SJCRH30 (cell line): ENCODE results near the gene DEAF1. TPM values are rescaled to one million over a fixed set of nuclear protein-coding genes. Genes with fewer than 3 reads are reported as not detected.

Source experiments
- DNase-seq, 2 experiments: peaks; one replicate each; pipeline ENCODE4 v3.0.0-alpha.2; 2015 to 2020
- H3K27ac ChIP-seq: fragments of 250-450 bp; sonication (Bioruptor Pico); 2 replicates; pipeline ENCODE4 v1.5.1; 2020; ENCODE audit warnings: mild to moderate bottlenecking, moderate library complexity
- H3K27me3 ChIP-seq: fragments of 250-450 bp; sonication (Bioruptor Pico); 2 replicates; pipeline ENCODE4 v1.5.1; 2020; ENCODE audit warnings: mild to moderate bottlenecking, moderate library complexity
- H3K36me3 ChIP-seq: fragments of 250-450 bp; sonication (Bioruptor Pico); 2 replicates; pipeline ENCODE4 v1.5.1; 2020; ENCODE audit warnings: mild to moderate bottlenecking, moderate library complexity
- H3K4me1 ChIP-seq: fragments of 250-450 bp; sonication (Bioruptor Pico); 2 replicates; pipeline ENCODE4 v1.5.1; 2020; ENCODE audit warnings: mild to moderate bottlenecking, moderate library complexity
- H3K4me3 ChIP-seq: fragments of 250-450 bp; sonication (Bioruptor Pico); 2 replicates; pipeline ENCODE4 v1.5.1; 2020; ENCODE audit warnings: mild to moderate bottlenecking, moderate library complexity
- H3K9me3 ChIP-seq: fragments of 250-450 bp; sonication (Bioruptor Pico); replicated peaks from 2 replicates; pipeline ENCODE4 v1.5.1; 2020; ENCODE audit warnings: mild to moderate bottlenecking, moderate library complexity
- total RNA-seq: library from RNA; depleted of rRNA; stranded (reverse); fragments of >200 nt; shearing (Covaris generic); gene quantifications from 2 replicates; pipeline ENCODE4 v1.2.3, GENCODE V29; 2014; rRNA removed

DEAF1 gene
- total RNA-seq, 1 experiment from 2014 or later: 33.6 TPM

GRCh38 chr11:607971-608659 is 86.9 kb downstream of the DEAF1 start:
- DNase-seq: no peak
- Histone ChIP-seq H3K4me1 (peaks cover 24% of the 10 kb centered on the region), H3K9me3 (no peaks in the 10 kb centered on the region), H3K27me3 (no peaks in the 10 kb centered on the region), H3K36me3 (peaks cover 79% of the 10 kb centered on the region), H3K27ac (no peak overlapping the region), H3K4me3 (no peak overlapping the region)

- H3K9me3 ChIP-seq: no peaks in the 10 kb centered on the region
- DNase-seq: no peak
- no peak overlapping the region for H3K4me3 ChIP-seq
- H3K27ac ChIP-seq: no peak overlapping the region
- H3K4me1 ChIP-seq: peaks cover 15% of the 10 kb centered on the region
- no peaks in the 10 kb centered on the region for H3K27me3 ChIP-seq
- H3K36me3 ChIP-seq: peaks cover 82% of the 10 kb centered on the region
Measured at GRCh38 chr11:607020-607780, 87.8 kb downstream of the DEAF1 start.

GRCh38 chr11:606245-606644 is 88.8 kb downstream of the DEAF1 start:
- H3K36me3 ChIP-seq: peaks cover 84% of the 10 kb centered on the region
- no peak overlapping the region for H3K4me3 ChIP-seq
- no peaks in the 10 kb centered on the region for H3K27me3 ChIP-seq
- peaks cover 6% of the 10 kb centered on the region for H3K4me1 ChIP-seq
- no peak for DNase-seq
- no peak overlapping the region for H3K27ac ChIP-seq
- H3K9me3 ChIP-seq: no peaks in the 10 kb centered on the region

GRCh38 chr11:605286-606129 is 89.5 kb downstream of the DEAF1 start:
- Histone ChIP-seq H3K9me3 (no peaks in the 10 kb centered on the region), H3K27me3 (no peaks in the 10 kb centered on the region), H3K4me3 (no peak overlapping the region), H3K36me3 (peaks cover 84% of the 10 kb centered on the region), H3K27ac (no peak overlapping the region), H3K4me1 (no peaks in the 10 kb centered on the region)
- no peak for DNase-seq

GRCh38 chr11:603154-603553 is 91.9 kb downstream of the DEAF1 start:
- Histone ChIP-seq H3K9me3 (no peaks in the 10 kb centered on the region), H3K4me3 (no peak overlapping the region), H3K27ac (no peak overlapping the region), H3K4me1 (no peaks in the 10 kb centered on the region), H3K27me3 (no peaks in the 10 kb centered on the region), H3K36me3 (peaks cover 82% of the 10 kb centered on the region)
- no peak for DNase-seq

- H3K36me3 ChIP-seq: peaks cover 76% of the 10 kb centered on the region
- H3K9me3 ChIP-seq: no peaks in the 10 kb centered on the region
- no peak overlapping the region for H3K4me3 ChIP-seq
- no peaks in the 10 kb centered on the region for H3K27me3 ChIP-seq
- H3K4me1 ChIP-seq: no peaks in the 10 kb centered on the region
- no peak for DNase-seq
- H3K27ac ChIP-seq: no peak overlapping the region
Measured at GRCh38 chr11:601573-602245, 93.3 kb downstream of the DEAF1 start.

GRCh38 chr11:598005-598680 is 96.9 kb downstream of the DEAF1 start:
- Histone ChIP-seq H3K4me1 (no peaks in the 10 kb centered on the region), H3K36me3 (peaks cover 78% of the 10 kb centered on the region), H3K27me3 (no peaks in the 10 kb centered on the region), H3K9me3 (no peaks in the 10 kb centered on the region), H3K27ac (no peak overlapping the region), H3K4me3 (no peak overlapping the region)
- no peak for DNase-seq

- Histone ChIP-seq H3K9me3 (no peaks in the 10 kb centered on the region), H3K27ac (no peak overlapping the region), H3K27me3 (no peaks in the 10 kb centered on the region), H3K36me3 (peaks cover 80% of the 10 kb centered on the region), H3K4me1 (no peaks in the 10 kb centered on the region), H3K4me3 (no peak overlapping the region)
- no peak for DNase-seq
Measured at GRCh38 chr11:597166-597725, 97.8 kb downstream of the DEAF1 start.

GRCh38 chr11:596374-596773 is 98.6 kb downstream of the DEAF1 start:
- Histone ChIP-seq H3K27me3 (no peaks in the 10 kb centered on the region), H3K4me1 (no peaks in the 10 kb centered on the region), H3K4me3 (no peak overlapping the region), H3K36me3 (peaks cover 77% of the 10 kb centered on the region), H3K9me3 (no peaks in the 10 kb centered on the region), H3K27ac (no peak overlapping the region)
- DNase-seq: no peak

GRCh38 chr11:595400-595799 is 99.6 kb downstream of the DEAF1 start:
- H3K9me3 ChIP-seq: no peaks in the 10 kb centered on the region
- DNase-seq: no peak
- peaks cover 78% of the 10 kb centered on the region for H3K36me3 ChIP-seq
- no peak overlapping the region for H3K27ac ChIP-seq
- no peak overlapping the region for H3K4me3 ChIP-seq
- H3K4me1 ChIP-seq: no peaks in the 10 kb centered on the region
- no peaks in the 10 kb centered on the region for H3K27me3 ChIP-seq

Other genes with a start within 250 kb of the DEAF1 start
- 30.9 and 34.4 TPM in 2 replicates for gene PTDSS2, start 244.9 kb downstream of the DEAF1 start, total RNA-seq
- gene RNH1, start 188.0 kb downstream of the DEAF1 start, total RNA-seq: 82.4 and 84.7 TPM in 2 replicates
- gene HRAS, start 159.6 kb downstream of the DEAF1 start, total RNA-seq: 75.7 and 80.1 TPM in 2 replicates
- gene LRRC56, start 157.7 kb downstream of the DEAF1 start, total RNA-seq: 0.08 and 0.20 TPM in 2 replicates
- 0.43 and 0.51 TPM in 2 replicates for gene LMNTD2, start 134.5 kb downstream of the DEAF1 start, total RNA-seq
- gene RASSF7, start 134.3 kb downstream of the DEAF1 start, total RNA-seq: 6.9 and 7.4 TPM in 2 replicates
- 30.8 and 34.3 TPM in 2 replicates for gene PHRF1, start 118.8 kb downstream of the DEAF1 start, total RNA-seq
- gene IRF7, start 79.3 kb downstream of the DEAF1 start, total RNA-seq: 3.6 and 5.8 TPM in 2 replicates
- not detected in 2 replicates for gene CDHR5, start 70.3 kb downstream of the DEAF1 start, total RNA-seq
- not detected in 2 replicates for gene SCT, start 68.0 kb downstream of the DEAF1 start, total RNA-seq
- gene DRD4, start 58.0 kb downstream of the DEAF1 start, total RNA-seq: not detected in 2 replicates
- gene TMEM80, start 594 bp upstream of the DEAF1 start, total RNA-seq: 10.7 and 17.7 TPM in 2 replicates
- gene EPS8L2, start 11.0 kb upstream of the DEAF1 start, total RNA-seq: 12.7 and 18.5 TPM in 2 replicates
- 107 and 108 TPM in 2 replicates for gene TALDO1, start 52.2 kb upstream of the DEAF1 start, total RNA-seq
- gene GATD1, start 82.3 kb upstream of the DEAF1 start, total RNA-seq: 28.9 and 39.9 TPM in 2 replicates
- gene CEND1, start 94.9 kb upstream of the DEAF1 start, total RNA-seq: 1.5 TPM in 2 replicates
- 20.2 and 22.4 TPM in 2 replicates for gene SLC25A22, start 103.1 kb upstream of the DEAF1 start, total RNA-seq
- 18.3 and 21.2 TPM in 2 replicates for gene PIDD1, start 110.0 kb upstream of the DEAF1 start, total RNA-seq
- gene RPLP2, start 114.7 kb upstream of the DEAF1 start, total RNA-seq: 1,150 and 1,247 TPM in 2 replicates
- gene PNPLA2, start 123.7 kb upstream of the DEAF1 start, total RNA-seq: 16.5 and 19.6 TPM in 2 replicates
- 1.6 and 1.9 TPM in 2 replicates for gene CRACR2B, start 132.7 kb upstream of the DEAF1 start, total RNA-seq
- gene CD151, start 137.7 kb upstream of the DEAF1 start, total RNA-seq: 122 and 133 TPM in 2 replicates
- 292 and 344 TPM in 2 replicates for gene POLR2L, start 147.3 kb upstream of the DEAF1 start, total RNA-seq
- 26.0 and 26.9 TPM in 2 replicates for gene TSPAN4, start 147.6 kb upstream of the DEAF1 start, total RNA-seq
- gene CHID1, start 215.6 kb upstream of the DEAF1 start, total RNA-seq: 51.4 and 56.7 TPM in 2 replicates
- 40.6 and 42.6 TPM in 2 replicates for gene AP2A2, start 230.6 kb upstream of the DEAF1 start, total RNA-seq